Mucosa of descending colon (tissue), 3 donors: ENCODE data around the gene FAM13A. TPM values are rescaled to one million over a fixed set of nuclear protein-coding genes. Genes with fewer than 3 reads are reported as not detected.

ENCODE experiments used
- ATAC-seq: fragments of 200-7000 bp; cut with Tn5 transposase; one replicate; pipeline ENCODE4 v1.9.1; 2020; ENCODE audit warnings: mild to moderate bottlenecking, moderate library complexity
- DNase-seq, 3 donors: peaks; one replicate each; pipeline ENCODE4 v3.0.0-alpha.2; 2020
- H3K36me3 ChIP-seq: fragments of 200-600 bp; one replicate; pipeline ENCODE4 v1.8.0; 2021; ENCODE audit warnings: low read depth, mild to moderate bottlenecking
- H3K4me1 ChIP-seq: fragments of 200-600 bp; one replicate; pipeline ENCODE4 v1.8.0; 2021; ENCODE audit warnings: low read depth, mild to moderate bottlenecking
- H3K4me3 ChIP-seq: fragments of 200-600 bp; one replicate; pipeline ENCODE4 v1.8.0; 2021; ENCODE audit warnings: mild to moderate bottlenecking
- H3K9me3 ChIP-seq: fragments of 200-600 bp; one replicate; pipeline ENCODE4 v1.8.0; 2021; ENCODE audit warnings: mild to moderate bottlenecking
- CTCF ChIP-seq: fragments of 200-600 bp; IDR thresholded peaks from one replicate; pipeline ENCODE4 v1.8.0; 2022; ENCODE audit warnings: antibody characterized with exemption, mild to moderate bottlenecking
- intact Hi-C, 2 donors: fragments of 100-400 bp; cut with DNase I in 1 of 2; cut with micrococcal nuclease in 1 of 2; formaldehyde crosslinking; loops; one replicate each; pipeline versions ENCODE4 v1.11.0 to v1.11.1; 2022; cut with DNase I, micrococcal nuclease
- total RNA-seq, 3 donors: library from RNA; stranded (reverse); fragmentation: NEBNext Ultra II Directional in 2 of 3; extraction: Animal tissue kit (Norgen Biotek cat#: 25700) in 2 of 3; gene quantifications; one replicate each; pipeline versions ENCODE4 v1.2.1 to v1.2.4, GENCODE V29; 2021 to 2023
- donor health status: DM: no; HTN: no; CAD: no; lungs with moderate emphysema.
- donor health status: DM: no; HTN: no; CAD: no.
- donor health status: DM: no; HTN: yes; CAD: no.

The FAM13A gene
- total RNA-seq, 3 donors from 2014 or later: 41.6 to 60.1 (median 50.2) TPM

GRCh38 chr4:88681209-88681608, 375.8 kb downstream of the FAM13A start:
- intact Hi-C loops: no loop called here
- H3K36me3 ChIP-seq: no peaks in the 10 kb centered on the region

More at GRCh38 chr4:88681209-88681608, 375.8 kb downstream of the FAM13A start:
- no peak for DNase-seq
- no peak for TF ChIP-seq CTCF
- no peaks in the 10 kb centered on the region for H3K4me1 ChIP-seq
- H3K4me3 ChIP-seq: no peak overlapping the region
- ATAC-seq: no peak
- H3K9me3 ChIP-seq: no peaks in the 10 kb centered on the region

Other genes with a start within 250 kb of the FAM13A start
- 1 to 10 TPM; 2.6 to 5.3 (median 4.8) TPM for gene TIGD2, start 54.3 kb upstream of the FAM13A start, total RNA-seq